ENCODE measurements around the gene PDCD2L.
"Not testable (repeated sequence)": the region's sequence is repeated elsewhere in the genome, so short reads cannot be mapped to it uniquely, and the experiment has no call there.

The PDCD2L gene, protein sequence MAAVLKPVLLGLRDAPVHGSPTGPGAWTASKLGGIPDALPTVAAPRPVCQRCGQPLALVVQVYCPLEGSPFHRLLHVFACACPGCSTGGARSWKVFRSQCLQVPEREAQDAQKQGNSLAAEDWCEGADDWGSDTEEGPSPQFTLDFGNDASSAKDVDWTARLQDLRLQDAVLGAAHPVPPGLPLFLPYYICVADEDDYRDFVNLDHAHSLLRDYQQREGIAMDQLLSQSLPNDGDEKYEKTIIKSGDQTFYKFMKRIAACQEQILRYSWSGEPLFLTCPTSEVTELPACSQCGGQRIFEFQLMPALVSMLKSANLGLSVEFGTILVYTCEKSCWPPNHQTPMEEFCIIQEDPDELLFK

DNA sequence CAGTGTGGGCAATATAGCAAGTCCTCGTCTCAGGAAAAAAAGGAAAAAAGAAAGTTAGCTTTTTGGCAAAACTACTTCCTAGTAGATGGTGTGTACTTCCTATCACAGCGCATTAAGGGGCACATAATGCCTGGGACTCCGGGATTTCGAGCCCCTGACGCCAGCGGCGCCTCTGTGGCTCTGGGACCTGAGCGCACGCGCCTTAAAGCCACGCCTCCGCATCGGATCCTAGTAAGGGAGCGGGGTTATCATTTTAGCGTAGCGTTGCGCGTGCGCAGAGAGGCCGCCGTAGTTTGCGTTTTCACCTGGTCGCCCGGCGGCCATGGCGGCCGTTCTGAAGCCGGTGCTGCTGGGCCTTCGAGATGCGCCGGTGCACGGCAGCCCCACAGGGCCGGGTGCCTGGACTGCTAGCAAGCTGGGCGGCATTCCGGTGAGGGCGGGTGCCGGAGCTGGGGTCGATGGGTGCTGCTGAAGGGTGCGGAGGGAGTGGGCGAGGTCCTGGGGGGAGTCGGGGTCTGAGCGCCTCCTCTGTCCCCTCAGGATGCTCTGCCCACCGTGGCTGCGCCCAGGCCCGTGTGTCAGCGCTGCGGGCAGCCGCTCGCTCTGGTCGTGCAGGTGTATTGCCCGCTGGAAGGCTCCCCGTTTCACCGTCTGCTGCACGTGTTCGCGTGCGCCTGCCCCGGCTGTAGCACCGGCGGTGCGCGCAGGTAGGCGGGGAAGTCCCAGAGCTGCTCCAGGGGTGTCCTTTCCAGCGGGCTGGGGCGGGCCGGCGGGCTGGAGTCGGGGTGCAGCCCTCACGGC, at the start of gene PDCD2L:
TSS of gene PDCD2L (plus strand) at position 291 of the 801 bp plus-strand sequence. CDS start at position 323, 32 bp downstream.
- peak; percentile 88 for DNase-seq

GRCh38 chr19:34355201-34355600, 49.0 kb upstream of the PDCD2L start:
- DNase-seq, result no peak

GRCh38 chr19:34356875-34357274, 47.3 kb upstream of the PDCD2L start:
- DNase-seq, result no peak

DNA sequence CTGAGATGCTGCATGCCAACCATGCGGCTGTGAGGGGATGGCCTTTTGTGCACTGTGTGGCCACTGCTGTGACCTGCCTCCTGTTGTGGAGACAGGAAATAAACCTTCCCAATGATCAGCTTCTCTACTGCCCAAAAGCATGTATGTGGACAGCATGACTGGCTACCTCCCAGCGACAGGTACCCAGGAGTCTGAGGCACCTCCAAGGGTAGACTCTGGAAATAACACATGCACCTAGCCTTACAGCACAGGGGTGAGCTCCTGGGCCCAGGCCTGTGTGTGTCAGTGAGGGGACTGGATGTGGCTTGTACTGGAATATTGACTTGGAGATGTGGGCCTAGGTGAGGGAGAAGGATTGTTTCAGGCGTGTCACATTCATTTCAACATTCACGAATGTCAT, 46.8 kb upstream of the PDCD2L start:
- DNase-seq, result no peak

GRCh38 chr19:34359140-34359953, 44.9 kb upstream of the PDCD2L start:
- DNase-seq, result peak; percentile 97

DNA sequence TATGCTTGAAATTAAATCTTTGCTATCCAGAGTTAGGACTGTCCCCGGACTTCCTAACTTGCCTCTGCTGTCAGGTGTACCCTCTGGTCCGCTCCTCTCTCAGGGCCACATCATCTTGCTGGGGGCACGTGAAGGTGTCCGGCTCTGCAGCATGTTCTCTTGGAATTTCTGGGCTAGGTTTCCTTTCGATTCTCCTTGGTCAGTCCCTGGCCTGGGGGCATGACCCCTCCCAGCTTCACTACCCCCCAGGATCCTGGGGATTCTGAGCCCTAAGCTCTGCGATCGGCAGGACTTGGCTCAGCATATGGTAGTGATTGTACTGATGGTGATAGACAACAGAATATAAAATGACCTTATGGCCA, 44.3 kb upstream of the PDCD2L start:
- no peak for DNase-seq

- no peak for DNase-seq
Observed at GRCh38 chr19:34360354-34360909, 43.8 kb upstream of the PDCD2L start.

DNA sequence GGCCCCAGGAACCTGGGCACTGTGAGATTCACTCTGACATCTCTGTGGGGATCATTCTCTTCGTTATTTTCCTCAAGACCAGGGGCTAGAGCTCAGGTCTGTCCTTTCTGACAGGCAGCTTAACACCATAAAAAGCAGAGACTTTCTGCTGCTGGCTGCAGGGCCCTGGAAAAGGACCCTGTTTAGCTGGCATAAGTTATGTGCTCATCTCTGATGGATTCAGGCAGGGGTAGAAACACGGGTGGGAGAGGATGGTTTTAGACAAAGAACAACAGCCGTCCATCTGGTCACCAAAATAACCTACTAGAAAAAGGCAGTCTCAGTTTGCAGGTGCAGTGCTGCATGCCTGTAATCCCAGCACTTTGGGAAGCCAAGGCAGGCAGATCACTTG, 41.5 kb upstream of the PDCD2L start:
- no peak for DNase-seq

- no peak for DNase-seq
Observed at GRCh38 chr19:34363094-34363493, 41.1 kb upstream of the PDCD2L start.

DNA sequence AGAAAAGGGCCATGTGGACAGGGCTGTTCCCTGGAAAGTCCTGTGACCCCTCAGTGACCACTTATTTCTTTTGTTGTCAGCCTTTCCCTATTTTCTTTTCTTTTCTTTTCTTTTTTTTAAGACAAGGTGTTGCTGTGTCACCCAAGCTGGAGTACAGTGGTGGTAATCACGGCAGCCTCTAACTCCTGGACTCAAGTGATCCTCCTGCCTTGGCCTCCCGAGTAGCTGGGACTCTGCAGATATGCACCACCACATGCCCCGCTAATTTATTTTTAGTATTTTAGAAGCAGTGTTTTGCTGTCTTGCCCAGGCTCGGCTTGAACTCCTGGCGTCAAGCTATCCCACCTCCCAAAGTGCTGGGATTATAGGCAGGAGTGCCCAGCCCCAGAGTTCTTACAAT, 40.3 kb upstream of the PDCD2L start:
- DNase-seq, result no peak

GRCh38 chr19:34364462-34364829, 39.8 kb upstream of the PDCD2L start:
- DNase-seq, result no peak

- DNase-seq, result peak; percentile 64
Observed at GRCh38 chr19:34364830-34365462, 39.3 kb upstream of the PDCD2L start, which contains the start of gene GPI. Gene GPI, plus strand, starts transcription at chr19:34365196. Its CDS starts 71 bp downstream, at chr19:34365267.

DNA sequence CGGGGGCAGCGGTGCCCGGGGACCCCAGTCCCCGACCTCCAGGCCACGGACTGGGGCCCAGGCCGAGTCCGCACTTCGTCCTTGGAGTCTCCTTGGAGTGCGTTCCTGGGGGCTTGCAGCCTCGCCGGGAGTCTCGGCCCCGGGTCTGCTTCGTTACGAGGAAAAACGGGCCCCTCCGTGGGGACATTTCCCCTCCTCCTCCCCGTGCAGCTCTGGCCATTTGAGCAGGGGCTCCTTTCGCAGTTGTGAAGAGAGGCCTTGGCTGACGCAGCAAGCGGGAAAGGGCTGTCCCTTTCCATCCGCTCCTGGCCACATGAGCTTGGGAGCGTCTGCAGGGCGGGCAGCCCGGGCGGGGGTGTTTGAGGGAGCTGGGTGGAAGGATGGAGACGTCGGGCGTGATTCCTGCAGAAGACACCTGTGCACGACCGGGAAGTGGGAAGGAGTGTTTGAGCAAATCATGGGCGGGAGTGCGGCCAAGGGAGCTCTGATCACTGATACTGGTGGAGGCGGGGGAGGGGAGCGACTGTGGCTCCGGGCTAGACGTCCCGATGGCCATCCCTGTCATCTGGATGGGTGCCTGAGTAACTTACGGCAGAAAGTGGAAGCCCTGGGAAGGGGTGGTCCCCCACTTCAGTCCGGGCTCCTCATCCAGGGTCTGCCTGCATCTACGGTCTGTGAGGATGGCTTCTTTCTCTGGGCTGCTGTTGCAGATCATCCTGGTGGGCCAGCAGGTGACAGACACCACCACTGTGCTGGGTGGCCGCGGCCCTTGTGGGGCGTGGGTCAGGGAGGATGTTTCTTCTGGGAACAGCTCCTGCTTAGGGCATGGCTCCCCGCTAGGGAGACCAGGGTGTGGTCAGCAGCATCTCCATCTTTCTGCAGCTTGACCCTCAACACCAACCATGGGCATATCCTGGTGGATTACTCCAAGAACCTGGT, 38.5 kb upstream of the PDCD2L start:
- DNase-seq, result peak; percentile 36

DNA sequence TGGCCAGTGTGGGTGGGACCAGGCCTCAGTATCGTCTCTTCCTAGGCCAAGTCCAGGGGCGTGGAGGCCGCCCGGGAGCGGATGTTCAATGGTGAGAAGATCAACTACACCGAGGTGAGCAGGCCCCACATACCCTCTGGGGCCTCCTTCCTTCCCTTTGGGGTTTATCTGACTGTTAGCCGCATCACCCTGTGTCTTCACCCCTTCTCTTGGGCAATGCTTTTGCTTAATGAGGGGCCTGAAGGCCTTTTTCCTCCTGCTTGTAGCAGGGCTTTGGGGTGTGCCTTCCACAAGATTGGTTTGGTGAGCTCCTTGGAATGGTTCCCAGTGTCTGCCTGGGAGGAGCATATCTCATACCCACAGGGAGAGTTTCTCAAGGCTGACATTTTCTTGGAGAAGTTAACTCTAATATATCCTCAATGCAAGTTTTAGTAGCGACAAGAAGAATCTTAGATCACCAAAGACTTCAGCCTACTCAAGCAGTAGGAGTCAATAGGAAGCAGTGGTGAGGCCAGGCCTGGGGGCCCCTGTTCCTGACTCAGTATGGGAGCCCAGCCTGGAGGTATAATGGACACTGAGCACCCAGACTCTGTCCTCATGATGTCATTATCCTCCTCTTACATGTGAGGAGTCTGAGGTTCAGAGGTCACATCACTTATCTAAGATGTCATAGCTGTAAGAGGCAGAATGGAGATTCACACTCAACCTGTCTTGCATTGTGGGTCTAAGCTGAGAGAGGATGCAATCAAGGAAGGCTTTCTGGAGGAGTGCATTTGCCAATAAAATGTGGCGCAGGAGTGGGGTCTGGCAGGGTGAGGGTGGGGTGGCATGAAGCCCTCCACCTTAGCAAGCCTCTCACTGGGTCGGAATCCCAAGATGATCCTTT, 37.2 kb upstream of the PDCD2L start:
- DNase-seq, result peak; percentile 65

GRCh38 chr19:34367624-34367957, 36.6 kb upstream of the PDCD2L start:
- no peak for DNase-seq

GRCh38 chr19:34368338-34368737, 35.9 kb upstream of the PDCD2L start:
- DNase-seq, result no peak

DNA sequence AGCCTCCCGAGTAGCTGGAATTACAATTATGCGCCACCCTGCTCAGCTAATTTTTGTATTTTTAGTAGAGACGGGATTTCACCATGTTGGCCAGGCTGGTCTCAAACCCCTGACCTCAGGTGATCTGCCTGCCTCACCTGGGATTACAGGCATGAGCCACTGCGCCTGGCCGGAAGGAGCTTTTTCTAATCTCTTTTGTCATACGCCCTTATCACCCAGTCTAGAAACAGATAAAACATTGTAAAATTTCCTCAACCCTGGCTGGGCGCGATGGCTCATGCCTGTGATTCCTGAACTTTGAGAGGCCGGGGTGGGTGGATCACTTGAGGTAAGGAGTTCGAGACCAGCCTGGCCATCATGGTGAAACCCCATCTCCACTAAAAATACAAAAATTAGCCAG, 35.0 kb upstream of the PDCD2L start:
- not testable (repeated sequence) for DNase-seq

DNA sequence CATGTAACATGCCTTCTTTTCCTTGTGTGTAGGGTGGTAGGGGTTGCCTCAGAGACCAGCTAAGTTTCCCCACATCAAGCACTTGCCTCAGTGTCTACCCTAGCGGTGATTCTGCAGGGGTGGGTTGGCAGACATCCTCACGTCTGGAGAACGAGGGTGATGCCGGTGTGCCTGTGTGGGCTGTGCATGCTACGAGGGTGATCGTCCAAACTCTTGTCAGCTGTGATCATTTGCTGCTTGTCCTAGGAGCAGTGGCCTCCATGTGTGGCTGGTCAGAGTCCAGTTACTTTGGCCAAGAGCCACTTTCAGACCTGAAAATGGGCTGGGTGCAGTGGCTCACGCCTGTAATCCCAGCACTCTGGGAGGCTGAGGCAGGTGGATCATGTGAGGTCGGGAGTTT, 34.1 kb upstream of the PDCD2L start:
- DNase-seq, result no peak

GRCh38 chr19:34370983-34371382, 33.2 kb upstream of the PDCD2L start:
- DNase-seq, result no peak

DNA sequence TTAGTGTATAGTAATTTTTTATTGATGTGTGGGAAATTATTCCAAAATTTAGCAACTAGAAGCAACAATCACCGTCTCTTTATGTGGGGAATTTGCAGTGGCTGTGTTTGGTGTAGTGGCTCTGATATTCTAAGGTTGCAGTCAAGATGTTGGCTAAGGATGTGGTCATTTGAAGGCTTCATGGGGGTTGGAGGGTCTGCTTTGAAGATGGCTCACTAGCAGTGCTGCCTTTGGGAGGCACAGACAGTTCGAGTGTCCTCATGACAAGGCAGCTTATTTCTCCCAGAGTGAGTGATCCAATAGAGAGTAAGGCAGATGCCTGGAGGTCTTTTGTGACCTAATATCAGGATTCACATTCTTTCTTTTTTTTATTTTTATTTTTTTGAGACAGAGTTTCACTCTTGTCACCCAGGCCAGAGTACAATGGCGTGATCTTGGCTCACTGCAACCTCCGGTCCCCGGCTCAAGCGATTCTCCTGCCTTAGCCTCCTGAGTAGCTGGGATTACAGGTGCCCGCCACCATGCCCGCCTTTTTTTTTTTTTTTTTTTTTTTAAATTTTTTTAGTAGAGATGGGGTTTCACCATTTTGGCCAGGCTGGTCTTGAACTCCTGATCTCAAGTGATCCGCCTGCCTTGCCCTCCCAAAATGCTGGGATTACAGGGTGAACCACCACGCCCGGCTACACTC, 30.5 kb upstream of the PDCD2L start:
- DNase-seq, result no peak
